ENCODE measurements around the gene AGBL4.

Gene AGBL4

GRCh38 chr1:48499211-48499735 lies 1524.5 kb downstream of the AGBL4 start:
- DNase-seq, result no peak

- peak; percentile 87 for DNase-seq
These were observed 1525.5 kb downstream of the AGBL4 start for GRCh38 chr1:48498096-48498791.

DNA sequence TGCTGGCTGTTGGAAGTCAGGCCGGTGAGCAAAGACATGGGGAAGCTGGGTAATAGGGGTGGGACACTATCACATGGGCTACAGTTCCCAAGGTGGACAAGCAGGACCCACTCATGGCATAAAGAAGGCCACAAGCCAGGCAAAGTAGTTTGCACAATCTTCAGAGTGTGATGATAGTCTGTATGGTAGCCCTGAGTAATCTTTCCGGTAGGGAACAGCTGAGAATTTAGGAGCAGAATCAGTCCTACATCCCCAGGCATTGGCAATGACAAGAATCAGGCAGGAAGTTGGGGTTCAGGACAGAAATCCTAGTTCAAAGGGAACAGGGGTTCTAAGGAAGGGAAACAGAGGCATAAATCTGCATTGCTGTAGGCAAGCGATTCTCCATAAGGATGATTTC lies 1527.8 kb downstream of the AGBL4 start:
- DNase-seq, result no peak

DNA sequence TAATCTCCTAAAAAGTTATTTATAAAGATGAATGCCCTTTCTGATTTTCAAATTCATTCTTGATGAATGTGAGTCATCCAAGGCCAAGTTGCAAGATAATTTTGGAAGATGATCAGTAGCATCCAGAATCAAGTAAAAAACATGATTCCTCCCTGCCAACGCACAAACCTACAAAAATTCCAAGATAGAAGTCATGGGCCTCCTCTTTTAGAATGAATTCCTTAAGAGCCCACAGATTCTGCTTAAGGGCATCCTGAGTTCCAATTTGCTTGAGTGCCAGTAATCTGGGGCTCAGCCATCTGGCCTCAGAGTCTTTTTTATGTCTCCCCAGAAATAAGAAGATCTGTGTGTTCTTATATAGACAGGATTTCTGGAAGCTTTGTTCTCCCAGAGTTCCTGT lies 1528.6 kb downstream of the AGBL4 start:
- DNase-seq, result no peak

DNA sequence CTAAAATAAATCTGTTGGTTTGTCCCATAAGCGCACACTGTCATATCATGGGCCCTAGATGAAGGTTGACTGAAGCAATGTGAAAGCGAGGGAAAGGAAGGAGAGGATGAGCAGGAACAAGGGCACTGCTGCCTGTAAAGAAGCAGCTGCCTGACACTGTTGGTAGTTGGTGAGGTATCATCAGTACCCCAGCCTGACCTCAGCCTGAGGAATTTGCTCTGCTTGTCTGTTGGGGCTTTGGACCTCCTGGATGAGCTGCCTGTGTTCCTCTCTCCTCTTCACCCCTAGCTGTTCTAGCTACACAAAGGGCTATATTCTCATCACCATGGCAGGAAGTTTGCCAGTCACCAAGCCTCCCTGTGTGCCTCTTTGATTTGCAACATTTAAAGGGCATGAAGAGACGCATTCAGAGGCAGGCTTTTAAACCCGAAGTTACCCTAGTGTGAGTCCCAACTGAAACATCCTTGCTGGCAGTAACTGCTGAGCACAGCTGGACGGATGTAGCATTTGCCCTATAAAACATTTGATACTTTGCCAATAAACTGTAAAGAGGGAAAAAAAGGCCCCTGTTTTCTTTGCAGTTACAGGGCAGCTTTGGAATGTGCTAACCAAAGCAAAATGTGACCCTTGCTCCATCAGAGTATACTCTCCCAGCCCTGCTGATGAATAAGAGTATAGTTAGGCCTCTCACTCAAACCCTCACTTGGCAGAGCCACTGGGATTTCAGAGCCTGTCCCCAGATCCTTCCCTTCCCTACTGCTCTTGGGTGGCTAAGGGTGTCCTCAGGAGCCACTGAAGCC lies 1529.6 kb downstream of the AGBL4 start:
- DNase-seq, result no peak

GRCh38 chr1:48493041-48493440 lies 1530.7 kb downstream of the AGBL4 start:
- DNase-seq, result no peak

DNA sequence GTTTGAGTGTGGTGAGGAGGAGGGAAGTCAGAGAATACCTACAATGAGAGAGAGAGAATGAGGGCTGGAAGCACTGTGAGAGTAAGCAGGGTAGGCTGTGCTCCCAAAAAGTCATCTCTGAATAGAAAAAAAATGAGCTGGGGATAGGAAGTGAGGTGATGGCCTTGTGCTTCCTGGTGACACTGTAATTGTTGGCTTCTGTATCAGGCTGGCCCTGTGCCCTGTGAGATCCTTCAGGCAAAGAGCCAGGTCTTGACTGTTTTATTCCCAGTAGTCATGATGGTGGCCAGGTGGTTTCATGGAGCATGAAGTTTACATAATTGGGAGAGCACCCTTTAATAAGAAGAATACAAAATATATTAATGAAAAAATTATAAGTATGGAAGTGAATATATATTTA lies 1531.4 kb downstream of the AGBL4 start:
- DNase-seq, result no peak

DNA sequence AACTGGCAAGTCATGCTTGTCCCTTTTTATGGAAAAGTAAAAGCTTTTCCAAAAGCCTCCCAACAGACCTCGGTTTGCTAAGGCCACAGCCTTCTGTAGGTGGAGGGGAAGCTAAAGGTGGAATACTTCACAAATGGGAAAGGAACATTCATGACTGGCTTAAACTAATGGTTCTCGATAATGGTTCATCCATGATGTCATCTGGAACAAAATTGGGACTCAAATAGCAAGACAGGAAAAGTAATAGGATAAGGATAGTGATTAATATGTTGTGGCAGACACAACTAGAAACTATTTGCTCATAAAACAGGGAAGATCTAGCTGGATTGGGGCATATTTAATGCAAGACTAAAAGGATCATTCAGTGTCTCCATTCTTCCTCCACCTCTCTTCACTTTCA lies 1535.0 kb downstream of the AGBL4 start:
- DNase-seq, result no peak

All from stimulated activated CD8-positive, alpha-beta memory T cell treated with anti-CD3 and anti-CD28 coated beads, Interleukin-4, amount 100 ng/mL, for 48 hours (primary cell).